ENCODE data around the gene FGF22.
"Not testable (repeated sequence)": the region's sequence is repeated elsewhere in the genome, so short reads cannot be mapped to it uniquely, and the experiment has no call there.

FGF22 gene

GRCh38 chr19:601790-602189 is 37.9 kb upstream of the FGF22 start:
- TF ChIP-seq CTCF (IDR thresholded peaks at IDR 0.05; ENCODE audit: borderline replicate concordance, insufficient read depth, low read depth, low read length): no peak

GRCh38 chr19:602391-603301 is 37.0 kb upstream of the FGF22 start:
- no peak for TF ChIP-seq CTCF (IDR thresholded peaks at IDR 0.05; ENCODE audit: borderline replicate concordance, insufficient read depth, low read depth, low read length)
- no peak overlapping the region for H3K4me3 ChIP-seq (ENCODE audit: low read depth, low read length)

More at GRCh38 chr19:601790-602189, 37.9 kb upstream of the FGF22 start:
- H3K4me3 ChIP-seq (ENCODE audit: low read depth, low read length): no peak overlapping the region

- H3K4me3 ChIP-seq (ENCODE audit: low read depth, low read length): not testable (repeated sequence)
These were observed 36.4 kb upstream of the FGF22 start for GRCh38 chr19:603302-603639.

- H3K4me3 ChIP-seq (ENCODE audit: low read depth, low read length): not testable (repeated sequence)
These were observed 35.9 kb upstream of the FGF22 start for GRCh38 chr19:603779-604178.

- no peak overlapping the region for H3K4me3 ChIP-seq (ENCODE audit: low read depth, low read length)
- no peak for TF ChIP-seq CTCF (IDR thresholded peaks at IDR 0.05; ENCODE audit: borderline replicate concordance, insufficient read depth, low read depth, low read length)
These were observed 35.3 kb upstream of the FGF22 start for GRCh38 chr19:604355-604754.

- H3K4me3 ChIP-seq (ENCODE audit: low read depth, low read length): not testable (repeated sequence)
These were observed 34.4 kb upstream of the FGF22 start for GRCh38 chr19:605061-605971.

- no peak for TF ChIP-seq CTCF (IDR thresholded peaks at IDR 0.05; ENCODE audit: borderline replicate concordance, insufficient read depth, low read depth, low read length)
- no peak overlapping the region for H3K4me3 ChIP-seq (ENCODE audit: low read depth, low read length)
These were observed 32.2 kb upstream of the FGF22 start for GRCh38 chr19:607301-608154.
